K562 (cell line): ENCODE measurements around the gene MTPN. TPM values are rescaled to one million over a fixed set of nuclear protein-coding genes. Genes with fewer than 3 reads are reported as not detected.

Experiments used
- ARID2 ChIP-seq: fragments of 450-650 bp; IDR thresholded peaks from 2 replicates; pipeline ENCODE4 v1.6.1; 2017; ENCODE audit warnings: antibody characterized with exemption, mild to moderate bottlenecking
- CBFA2T2 ChIP-seq: fragments of 450-650 bp; conservative IDR thresholded peaks from 2 replicates; pipeline ENCODE4 v1.6.1; 2017; ENCODE audit warnings: mild to moderate bottlenecking
- CBFA2T3 ChIP-seq: fragments of 450-650 bp; IDR thresholded peaks from 2 replicates; pipeline ENCODE4 v1.6.1; 2017
- CREM ChIP-seq: IDR thresholded peaks from 2 replicates; pipeline ENCODE4 v1.6.1; 2014; ENCODE audit warnings: antibody characterized with exemption, low read depth
- ERF ChIP-seq: fragments of 450-650 bp; formaldehyde crosslinking; IDR thresholded peaks from 2 replicates; pipeline ENCODE4 v1.4.0; 2020; ENCODE audit warnings: mild to moderate bottlenecking, mixed read lengths
- ESRRA ChIP-seq: fragments of 450-650 bp; IDR thresholded peaks from 2 replicates; pipeline ENCODE4 v1.6.1; 2014; ENCODE audit warnings: low read depth, mild to moderate bottlenecking, moderate library complexity, borderline replicate concordance
- KHSRP ChIP-seq: fragments of 450-650 bp; IDR thresholded peaks from 2 replicates; pipeline ENCODE4 v1.6.1; 2017
- NCOR1 ChIP-seq: fragments of 450-650 bp; IDR thresholded peaks from 2 replicates; pipeline ENCODE4 v1.6.1; 2016; ENCODE audit warnings: mild to moderate bottlenecking, moderate library complexity
- PCBP2 ChIP-seq: fragments of 200-400 bp; formaldehyde crosslinking; IDR thresholded peaks from 2 replicates; pipeline ENCODE4 v1.6.1; 2018; ENCODE audit warnings: low read length, low read depth, mild to moderate bottlenecking, moderate library complexity; ENCODE audit not compliant: poor library complexity, severe bottlenecking
- POLR2AphosphoS5 ChIP-seq: IDR thresholded peaks from 2 replicates; pipeline ENCODE4 v1.6.1; 2011; ENCODE audit warnings: mild to moderate bottlenecking, low read depth, low read length, moderate library complexity; ENCODE audit not compliant: control insufficient read depth, insufficient read depth
- POLR2G ChIP-seq: fragments of 200-400 bp; formaldehyde crosslinking; IDR thresholded peaks from 2 replicates; pipeline ENCODE4 v1.6.1; 2017; ENCODE audit warnings: low read depth, mild to moderate bottlenecking, antibody characterized with exemption, low read length, moderate library complexity
- RAD21 ChIP-seq, 2 experiments: fragments of 250-450 bp in 1 of 2; fragments of 450-650 bp in 1 of 2; sonication (Bioruptor Pico) in 1 of 2; formaldehyde crosslinking in 1 of 2; IDR thresholded peaks in 1 of 2; conservative IDR thresholded peaks in 1 of 2; 2 replicates each; pipeline versions ENCODE4 v1.4.0 to v1.8.0; 2020 to 2022; ENCODE audit warnings: mild to moderate bottlenecking in 2 of 2, moderate library complexity in 1 of 2
- RBM15 ChIP-seq: fragments of 200-400 bp; formaldehyde crosslinking; IDR thresholded peaks from 2 replicates; pipeline ENCODE4 v1.6.1; 2018; ENCODE audit warnings: mild to moderate bottlenecking, low read length, moderate library complexity; ENCODE audit not compliant: insufficient read depth
- SMAD4 ChIP-seq: fragments of 250-450 bp; sonication (Bioruptor Pico); conservative IDR thresholded peaks from 2 replicates; pipeline ENCODE4 v1.8.0; 2021; ENCODE audit warnings: inconsistent platforms, mild to moderate bottlenecking, moderate library complexity
- SMARCA4 ChIP-seq: fragments of 450-650 bp; IDR thresholded peaks from 2 replicates; pipeline ENCODE4 v1.6.1; 2016
- VEZF1 ChIP-seq: fragments of 200-800 bp; sonication (Bioruptor generic); IDR thresholded peaks from 2 replicates; pipeline ENCODE4 v1.6.1; 2017; ENCODE audit warnings: missing genetic modification characterization, missing compliant biosample characterization
- polyA plus RNA-seq, 8 experiments: library from polyadenylated mRNA; depleted of rRNA in 4 of 8; stranded (reverse) in 5 of 8; unstranded in 3 of 8; fragments of >200 nt; fragmentation: Nextera tagmentation in 2 of 8; fragmentation: Illumina TruSeq in 1 of 8; extraction: Ambion mirVana in 2 of 8; extraction: Trizol in 1 of 8; gene quantifications; 2 replicates each; pipeline versions ENCODE4 v1.2.1 to v1.2.3, GENCODE V29; 2011 to 2014; ENCODE audit warnings: inconsistent platforms in 1 of 8, missing spikeins in 1 of 8
- total RNA-seq, 7 experiments: library from RNA; depleted of rRNA in 6 of 7; stranded (reverse); fragments of >200 nt in 6 of 7; fragmentation: Illumina TruSeq in 2 of 7; extraction: Trizol in 2 of 7; gene quantifications; 2 replicates each; pipeline versions ENCODE4 v1.2.1 to v1.2.3, GENCODE V29; 2011 to 2021; ENCODE audit warnings: low replicate concordance in 1 of 7

MTPN gene
- total and polyA plus RNA-seq, 9 of the 15 experiments (the other 6 are each of a cell fraction or from before 2014, with no cell fraction given): 68.5 to 261 (median 156) TPM

DNA sequence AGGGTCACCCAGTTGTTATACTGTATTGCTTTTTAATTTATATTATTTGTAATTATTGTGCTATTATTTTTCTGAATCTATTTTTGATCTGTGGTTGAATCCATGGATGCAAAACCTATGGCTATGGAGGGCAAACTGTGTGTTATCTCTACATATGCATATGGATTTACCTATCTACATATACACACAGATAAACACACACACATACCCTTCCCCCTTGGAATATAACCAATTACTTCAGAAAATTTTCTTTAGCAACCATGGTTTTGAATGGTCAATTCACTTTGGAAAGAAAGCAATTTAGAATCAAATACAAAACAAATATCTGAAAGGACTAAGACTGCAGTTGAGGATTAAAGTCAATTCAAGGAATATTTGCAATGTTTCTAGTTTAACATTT is 39.1 kb downstream of the MTPN start (continued):
- no peak for TF ChIP-seq POLR2AphosphoS5
- peak; percentile 55; the same call in 1 of the 2 replicates for TF ChIP-seq CBFA2T3
- no peak for TF ChIP-seq CREM
- no peak for TF ChIP-seq RBM15
- TF ChIP-seq KHSRP: no peak
- peak; percentile 27 for TF ChIP-seq CBFA2T2
- no peak for TF ChIP-seq RAD21 (CRISPR knock-in tag; conservative IDR thresholded peaks at IDR 0.05 in 1 of 2, IDR thresholded peaks at IDR 0.05 in 1 of 2)
- TF ChIP-seq PCBP2: no peak
- no peak for TF ChIP-seq ARID2
- 0 out of 2 replicates have a peak, but pooled peaks have one; percentile 20 for TF ChIP-seq POLR2G
- 0 out of 2 replicates have a peak, but pooled peaks have one; percentile 29 for TF ChIP-seq SMAD4 (CRISPR knock-in tag)
- TF ChIP-seq ESRRA: no peak
- TF ChIP-seq VEZF1 (CRISPR knock-in tag): 0 out of 2 replicates have a peak, but pooled peaks have one; percentile 21
- TF ChIP-seq NCOR1: 0 out of 2 replicates have a peak, but pooled peaks have one; percentile 18
- TF ChIP-seq SMARCA4: 0 out of 2 replicates have a peak, but pooled peaks have one; percentile 37
- no peak for TF ChIP-seq ERF (CRISPR knock-in tag)
